Activated CD4-positive, CD25-positive, alpha-beta regulatory T cell treated with anti-CD3 and anti-CD28 coated beads, Interleukin-2, amount 50 U/mL, for 72 hours (primary cell): ENCODE results near the gene HDLBP.
"Not testable (repeated sequence)": the region's sequence is repeated elsewhere in the genome, so short reads cannot be mapped to it uniquely, and the experiment has no call there.

Source experiments
- DNase-seq: peaks from one replicate; pipeline ENCODE4 v3.0.0; 2021

The HDLBP gene

GRCh38 chr2:241205086-241205485 lies 110.4 kb downstream of the HDLBP start:
- DNase-seq = no peak

DNA sequence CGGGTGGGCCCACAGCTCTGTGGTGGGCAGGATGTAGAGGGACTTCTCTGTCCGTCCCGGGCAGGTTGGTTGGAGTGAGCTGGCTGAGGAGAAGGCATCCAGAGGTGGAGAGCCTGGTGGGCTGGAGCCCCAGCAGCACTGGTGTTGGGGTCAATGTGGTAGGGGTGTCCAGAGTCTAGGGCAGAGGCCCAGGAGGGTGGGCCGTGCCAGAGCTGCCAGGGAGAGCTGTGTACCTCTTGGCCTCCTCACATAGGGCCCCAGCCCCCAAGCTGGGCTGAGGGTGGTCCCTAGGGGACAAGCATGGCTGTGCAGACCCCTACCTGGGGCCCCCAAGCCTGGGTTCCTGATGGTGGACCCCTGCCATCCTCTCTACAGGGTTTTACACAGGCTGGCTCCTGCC lies 111.0 kb downstream of the HDLBP start:
- DNase-seq = no peak

DNA sequence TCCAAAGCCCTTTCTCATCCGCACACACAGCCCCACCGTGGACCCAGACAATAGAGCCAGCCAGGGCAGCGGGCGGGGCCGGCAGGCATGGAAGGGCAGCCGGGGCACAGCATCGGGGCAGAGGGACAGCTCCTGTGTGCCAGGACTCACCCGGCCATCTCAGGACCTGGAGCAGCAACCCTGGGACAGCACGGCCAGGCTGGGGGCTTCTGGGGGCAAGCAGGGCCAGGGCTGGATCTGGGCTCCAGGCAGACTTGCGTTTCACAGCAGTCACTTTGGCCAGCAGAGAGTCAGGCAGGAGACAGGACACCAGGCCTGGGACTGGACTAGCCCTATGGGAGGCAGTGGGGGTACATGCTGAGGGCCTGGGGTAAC lies 111.5 kb downstream of the HDLBP start:
- no peak for DNase-seq

DNA sequence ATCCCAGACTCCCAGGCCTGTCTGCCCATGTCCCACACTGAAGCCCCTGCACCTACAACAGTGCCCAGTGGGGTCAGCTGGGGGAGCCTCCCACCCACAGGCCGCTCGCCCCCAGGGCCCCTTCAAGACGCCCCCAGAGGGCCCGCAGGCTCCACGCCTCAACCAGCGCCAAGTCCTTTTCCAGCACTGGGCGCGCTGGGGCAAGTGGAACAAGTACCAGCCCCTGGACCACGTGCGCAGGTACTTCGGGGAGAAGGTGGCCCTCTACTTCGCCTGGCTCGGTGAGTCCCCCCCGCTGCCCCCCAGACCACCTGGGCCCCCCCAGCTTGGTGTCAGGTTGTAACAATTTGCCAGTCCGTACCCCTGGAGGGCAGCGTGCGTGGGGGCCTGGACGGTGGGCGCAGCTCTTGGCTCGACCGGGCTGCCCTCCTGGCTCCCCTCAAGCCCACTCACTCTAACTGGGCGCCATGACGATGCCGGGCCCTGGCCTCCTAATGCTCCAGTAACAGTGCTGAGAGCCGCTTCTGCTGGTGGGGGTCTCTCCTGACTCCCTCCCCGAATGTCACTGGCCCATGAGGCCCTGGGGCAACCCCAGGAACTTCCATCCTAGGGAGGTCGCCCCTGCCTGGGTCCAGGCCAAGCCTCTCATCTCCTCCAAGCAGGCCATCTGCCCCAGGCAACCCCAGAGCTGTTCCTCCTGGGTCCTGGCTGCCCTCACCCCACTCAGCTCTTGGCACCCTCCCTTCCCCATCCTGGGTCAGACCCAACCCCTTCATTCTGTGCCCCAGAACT lies 112.1 kb downstream of the HDLBP start:
- no peak for DNase-seq

GRCh38 chr2:241202681-241203080 lies 112.8 kb downstream of the HDLBP start:
- no peak for DNase-seq

DNA sequence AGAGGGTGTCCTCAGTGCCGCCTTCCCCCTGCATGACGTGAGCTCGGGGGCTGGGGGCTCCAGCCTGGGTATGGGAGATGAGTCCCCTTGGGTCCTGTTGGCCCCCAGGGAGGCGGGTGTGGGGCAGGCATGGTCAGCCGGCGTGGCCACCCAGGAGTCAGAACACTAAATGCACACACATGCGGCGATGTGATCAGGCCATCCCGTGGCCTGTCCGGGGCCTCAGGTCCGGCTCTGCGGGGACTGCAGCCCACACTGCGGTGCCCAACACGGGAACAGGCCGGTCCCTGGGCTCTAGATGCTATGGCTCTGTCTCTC lies 113.2 kb downstream of the HDLBP start:
- DNase-seq = no peak

DNA sequence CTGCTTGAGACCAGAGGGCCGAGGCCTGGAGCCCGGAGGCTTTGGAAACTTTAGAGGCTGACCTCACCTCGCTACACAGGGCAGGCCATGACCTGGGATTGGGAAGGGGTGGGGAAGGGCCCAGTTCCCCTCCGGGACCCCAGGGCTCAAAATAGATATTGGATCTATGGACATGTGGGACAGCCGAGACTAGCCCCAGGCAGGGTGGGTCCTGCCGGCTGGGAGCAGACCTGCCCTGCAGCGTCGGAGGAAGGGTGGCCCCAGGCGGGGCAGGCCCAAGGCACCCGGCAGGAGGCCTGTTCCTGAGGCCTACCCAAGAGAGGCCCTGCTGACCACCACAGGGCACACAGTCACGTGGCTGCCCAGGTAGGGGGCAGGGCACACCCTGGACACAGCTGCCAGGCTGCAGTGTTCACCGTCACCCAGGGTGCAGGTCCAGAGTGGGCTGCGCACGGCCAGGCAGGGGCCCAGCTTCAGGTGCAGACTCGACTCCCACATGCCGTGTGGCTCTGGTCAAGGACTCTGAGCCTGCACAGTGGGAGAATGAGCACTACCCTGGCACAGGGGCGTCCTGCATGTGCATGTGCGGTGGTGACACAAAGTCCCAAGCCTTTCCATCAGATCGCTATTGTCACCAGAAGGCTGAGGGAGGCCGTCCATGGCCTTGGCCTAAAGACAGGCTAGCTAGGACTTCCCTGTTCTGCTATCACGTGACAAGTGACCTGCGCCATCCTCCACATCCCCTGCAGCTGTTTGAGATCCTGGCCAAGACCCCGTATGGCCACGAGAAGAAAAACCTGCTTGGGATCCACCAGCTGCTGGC lies 113.8 kb downstream of the HDLBP start:
- DNase-seq = no peak

GRCh38 chr2:241200822-241201395 lies 114.6 kb downstream of the HDLBP start:
- DNase-seq = no peak

DNA sequence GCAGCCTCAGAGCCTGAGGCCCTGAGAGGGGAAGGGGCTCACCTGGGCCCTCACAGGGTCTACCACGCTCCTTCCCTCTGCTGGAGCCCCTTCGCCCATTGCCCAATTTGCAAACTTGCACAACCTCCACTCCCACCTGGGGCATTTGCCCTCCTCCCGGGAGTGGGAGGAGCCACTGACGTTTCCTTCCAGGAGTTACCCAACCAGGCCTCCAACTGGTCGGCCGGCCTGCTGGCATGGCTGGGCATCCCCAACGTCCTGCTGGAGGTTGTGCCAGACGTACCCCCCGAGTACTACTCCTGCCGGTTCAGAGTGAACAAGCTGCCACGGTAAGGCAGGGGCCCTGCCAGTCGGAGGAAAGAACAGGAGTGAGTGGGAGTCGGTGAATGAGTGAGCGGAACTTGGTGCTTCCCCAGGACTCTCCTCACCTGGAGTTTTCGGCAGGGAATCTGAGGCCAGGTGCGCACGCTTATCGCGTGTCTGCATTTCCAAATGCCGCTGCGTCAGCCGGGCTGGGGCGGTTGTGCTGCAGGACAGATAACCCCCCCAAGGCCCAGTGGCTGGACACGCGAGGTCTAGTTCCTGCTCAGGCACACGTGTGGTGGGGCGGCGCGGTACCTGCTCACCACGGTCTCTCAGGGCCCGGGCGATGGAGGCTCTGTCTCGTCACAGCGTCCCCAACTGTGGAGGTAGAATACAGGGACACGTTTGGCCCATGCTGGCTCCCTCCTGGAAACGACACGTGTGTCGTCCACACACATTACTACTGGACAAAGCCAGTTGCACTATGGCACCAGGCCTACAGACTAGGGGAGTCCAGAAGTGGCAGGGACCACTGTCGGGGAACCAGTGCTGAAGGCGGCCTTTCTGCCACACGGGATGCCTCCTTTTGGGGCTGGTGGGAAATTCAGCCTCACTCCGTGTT lies 115.3 kb downstream of the HDLBP start:
- DNase-seq = no peak

DNA sequence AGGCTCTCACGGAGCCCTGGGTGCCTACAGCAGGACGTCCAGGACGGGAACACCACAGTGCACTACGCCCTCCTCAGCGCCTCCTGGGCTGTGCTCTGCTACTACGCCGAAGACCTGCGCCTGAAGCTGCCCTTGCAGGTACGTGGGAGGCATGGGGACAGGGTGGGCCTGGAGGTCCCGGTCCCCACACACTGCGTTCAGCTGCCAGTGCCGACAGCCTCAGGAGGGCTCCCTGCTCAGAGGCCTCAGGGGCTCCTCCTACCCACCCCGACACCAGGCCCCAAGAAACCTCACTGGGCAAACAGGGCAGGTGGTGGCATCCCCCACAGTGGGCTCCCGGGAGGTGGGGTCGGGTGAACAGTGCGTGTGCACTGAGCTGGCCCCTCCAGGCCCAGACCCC lies 116.2 kb downstream of the HDLBP start:
- no peak for DNase-seq

- no peak for DNase-seq
Observed at GRCh38 chr2:241198381-241199279, 116.8 kb downstream of the HDLBP start.

- no peak for DNase-seq
Observed at GRCh38 chr2:241197947-241198346, 117.5 kb downstream of the HDLBP start.

GRCh38 chr2:241197246-241197645 lies 118.2 kb downstream of the HDLBP start:
- DNase-seq = not testable (repeated sequence)

DNA sequence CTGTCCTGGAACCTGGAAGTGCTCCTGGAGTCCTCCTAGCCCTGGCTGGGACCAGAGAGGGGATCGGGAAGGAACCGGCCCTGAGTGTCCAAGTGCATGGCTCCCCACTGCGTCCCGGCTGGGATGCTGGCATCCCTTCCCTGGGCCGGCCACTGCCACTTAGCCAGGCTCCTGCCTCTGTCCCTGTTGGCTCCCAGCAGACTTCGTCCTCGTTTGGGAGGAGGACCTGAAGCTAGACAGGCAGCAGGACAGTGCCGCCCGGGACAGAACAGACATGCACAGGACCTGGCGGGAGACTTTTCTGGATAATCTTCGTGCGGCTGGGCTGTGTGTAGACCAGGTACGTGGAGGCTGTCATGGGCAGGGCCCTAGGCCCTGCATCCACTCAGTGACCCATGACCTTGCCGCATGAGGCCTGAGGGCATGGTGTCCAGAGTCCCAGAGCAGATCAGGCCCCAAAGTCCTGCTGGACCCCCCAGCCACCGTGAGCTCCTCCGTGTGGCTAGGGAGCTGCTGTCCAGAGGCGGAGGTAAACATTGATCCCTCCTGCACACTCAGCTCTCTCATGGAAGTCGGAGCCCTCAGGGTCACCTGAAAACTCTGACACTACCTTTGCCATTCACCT lies 119.9 kb downstream of the HDLBP start:
- DNase-seq = no peak

DNA sequence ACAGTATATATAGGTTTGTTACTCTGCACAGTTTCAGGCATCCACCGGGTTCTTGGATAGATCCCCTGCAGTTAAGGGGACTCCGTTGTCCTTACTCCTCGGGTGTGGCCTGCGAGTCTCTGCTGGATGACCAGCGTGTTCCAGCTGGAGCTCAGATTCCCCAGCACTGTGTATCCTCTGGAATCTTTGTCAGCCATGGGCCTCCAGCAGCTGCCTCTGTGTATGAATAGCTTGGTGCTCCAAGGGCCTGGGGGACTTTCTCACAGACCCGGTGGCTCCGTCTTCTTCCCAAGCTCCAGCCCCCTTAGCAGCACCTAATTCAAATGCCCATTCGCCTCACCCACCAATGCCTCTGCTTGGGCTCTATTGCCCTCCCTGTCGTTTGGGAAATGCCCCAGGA lies 120.7 kb downstream of the HDLBP start:
- DNase-seq = no peak

- no peak for DNase-seq
Observed at GRCh38 chr2:241193271-241193670, 122.2 kb downstream of the HDLBP start.

- no peak for DNase-seq
Observed at GRCh38 chr2:241191081-241191480, 124.4 kb downstream of the HDLBP start.

GRCh38 chr2:241190291-241190981 lies 125.0 kb downstream of the HDLBP start:
- no peak for DNase-seq

DNA sequence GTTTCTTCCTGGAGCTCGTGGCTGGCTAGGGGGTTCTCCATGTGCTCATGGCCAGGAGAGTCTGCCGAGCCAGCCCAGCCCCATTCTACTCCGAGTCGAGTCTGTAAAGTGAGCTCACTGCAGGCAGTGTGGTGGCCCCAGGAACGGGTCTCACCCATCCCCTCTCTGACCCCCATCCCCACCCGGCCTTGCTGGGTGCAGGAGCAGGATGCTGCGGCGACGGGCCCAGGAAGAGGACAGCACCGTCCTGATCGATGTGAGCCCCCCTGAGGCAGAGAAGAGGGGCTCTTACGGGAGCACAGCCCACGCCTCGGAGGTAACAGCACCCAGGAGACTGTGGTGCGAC lies 125.6 kb downstream of the HDLBP start:
- no peak for DNase-seq

DNA sequence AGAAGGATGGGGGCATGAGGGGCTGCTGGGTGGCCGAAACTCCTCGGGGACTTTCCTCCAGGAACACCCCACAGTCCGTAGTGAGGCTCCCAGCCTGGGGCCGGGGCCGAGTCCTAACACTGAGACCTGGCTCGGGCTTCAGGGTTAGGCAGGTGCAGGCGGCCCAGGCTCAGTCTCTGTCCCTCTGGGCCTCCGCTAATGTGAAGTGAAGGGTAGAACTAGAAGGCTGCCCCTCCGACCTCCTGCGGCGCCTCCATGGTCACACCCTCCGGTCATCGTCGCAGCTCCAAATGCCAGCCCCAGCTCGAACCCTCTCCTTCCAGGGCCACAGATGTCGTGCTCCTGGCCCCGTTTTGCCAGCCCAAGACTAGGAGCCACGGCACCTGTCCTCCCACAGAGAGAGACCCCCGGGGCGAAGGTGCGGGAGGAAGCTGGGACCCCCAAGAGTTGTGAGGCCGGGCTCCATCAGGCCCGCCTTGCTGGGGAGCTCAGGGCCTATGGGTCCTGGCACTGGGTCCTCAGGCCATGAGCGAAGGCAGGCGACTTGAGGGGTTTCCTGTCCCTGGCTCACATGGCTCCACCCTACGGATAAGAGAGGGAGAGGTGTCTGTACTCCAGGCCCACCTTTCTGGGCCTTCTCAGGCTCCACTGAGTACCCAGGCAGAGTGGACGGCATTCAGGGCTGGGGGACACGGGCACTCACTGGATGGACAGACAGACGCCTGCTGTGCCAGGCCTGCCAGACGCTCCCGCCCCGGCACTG lies 126.2 kb downstream of the HDLBP start:
- DNase-seq = no peak
